ENCODE data around the gene CFAP410. TPM values are rescaled to one million over a fixed set of nuclear protein-coding genes. Genes with fewer than 3 reads are reported as not detected.

Gene CFAP410
- total and polyA plus RNA-seq, 2 of the 13 experiments (the other 11 are each of a cell fraction or from before 2014, with no cell fraction given): 8.0 to 20.1 TPM

GRCh38 chr21:44299458-44300261 lies 39.5 kb downstream of the CFAP410 start, which contains the start of gene PFKL (continued):
- peak; percentile 32; the same call in 1 of the 2 replicates for TF ChIP-seq ZNF281 (CRISPR knock-in tag; IDR thresholded peaks at IDR 0.05; ENCODE audit: borderline replicate concordance)
- TF ChIP-seq RAD21 (CRISPR knock-in tag; IDR thresholded peaks at IDR 0.05): no peak; the same call in 1 of the 2 replicates
- 0 out of 2 replicates have a peak, but pooled peaks have one; percentile 29 for TF ChIP-seq IKZF5 (CRISPR knock-in tag; IDR thresholded peaks at IDR 0.05)
- TF ChIP-seq ZNF292 (CRISPR knock-in tag; IDR thresholded peaks at IDR 0.05; ENCODE audit: borderline replicate concordance, low read depth): 0 out of 2 replicates have a peak, but pooled peaks have one; percentile 49
- 0 out of 2 replicates have a peak, but pooled peaks have one; percentile 19 for TF ChIP-seq ZNF646 (CRISPR knock-in tag; IDR thresholded peaks at IDR 0.05)
- TF ChIP-seq ZNF383 (CRISPR knock-in tag; IDR thresholded peaks at IDR 0.05; ENCODE audit: borderline replicate concordance): no peak
- no peak for TF ChIP-seq NFYB (CRISPR knock-in tag; IDR thresholded peaks at IDR 0.05)
- TF ChIP-seq HNRNPLL (IDR thresholded peaks at IDR 0.05; ENCODE audit: low read depth, low read length, poor library complexity, severe bottlenecking): peak; percentile 42
- no peak for TF ChIP-seq DRAP1 (CRISPR knock-in tag; IDR thresholded peaks at IDR 0.05)
- peak; percentile 57; the same call in 1 of the 2 replicates for TF ChIP-seq ZNF329 (CRISPR knock-in tag; IDR thresholded peaks at IDR 0.05; ENCODE audit: low read depth)
- TF ChIP-seq SOX6 (IDR thresholded peaks at IDR 0.05): no peak
- TF ChIP-seq SOX6 (CRISPR knock-in tag; IDR thresholded peaks at IDR 0.05): 0 out of 2 replicates have a peak, but pooled peaks have one; percentile 18
- TF ChIP-seq SP5 (CRISPR knock-in tag; IDR thresholded peaks at IDR 0.05; ENCODE audit: borderline replicate concordance, low read depth): peak; percentile 57; the same call in 1 of the 2 replicates
- TF ChIP-seq HOXA3 (CRISPR knock-in tag; IDR thresholded peaks at IDR 0.05): peak; percentile 65
- TF ChIP-seq AGO2 (optimal IDR thresholded peaks at IDR 0.05; ENCODE audit: low read depth, low read length): peak; percentile 58
- peak; percentile 68; the same call in 1 of the 2 replicates for TF ChIP-seq ZNF441 (CRISPR knock-in tag; IDR thresholded peaks at IDR 0.05; ENCODE audit: borderline replicate concordance)
